ENCODE measurements around the gene POLR3G.

Gene POLR3G

GRCh38 chr5:90558344-90559192 lies 83.9 kb downstream of the POLR3G start, which contains the start of gene ADGRV1 (continued):
- TF ChIP-seq ZNF645 (tag by site-specific recombination; IDR thresholded peaks at IDR 0.05) (no peak), ZNF624 (tag by site-specific recombination; IDR thresholded peaks at IDR 0.05) (no peak), TSHZ1 (tag by site-specific recombination; IDR thresholded peaks at IDR 0.05; ENCODE audit: borderline replicate concordance) (no peak), ZNF362 (tag by site-specific recombination; IDR thresholded peaks at IDR 0.05) (no peak), YY1 (tag by site-specific recombination; IDR thresholded peaks at IDR 0.05) (peak; percentile 36), ZBTB11 (tag by site-specific recombination; conservative IDR thresholded peaks at IDR 0.05; ENCODE audit: low read depth) (peak; percentile 55; the same call in 1 of the 2 replicates), ZNF792 (tag by site-specific recombination; IDR thresholded peaks at IDR 0.05) (no peak), PRDM4 (tag by site-specific recombination; IDR thresholded peaks at IDR 0.05) (peak; percentile 30; the same call in 1 of the 2 replicates), ZFP69B (tag by site-specific recombination; IDR thresholded peaks at IDR 0.05) (peak; percentile 80), ZNF664 (tag by site-specific recombination; IDR thresholded peaks at IDR 0.05) (no peak), ZNF26 (tag by site-specific recombination; IDR thresholded peaks at IDR 0.05) (no peak), WT1 (tag by site-specific recombination; IDR thresholded peaks at IDR 0.05) (peak; percentile 96), ZNF324 (tag by site-specific recombination; IDR thresholded peaks at IDR 0.05) (peak; percentile 97; the same call in 1 of the 2 replicates), ZNF274 (IDR thresholded peaks at IDR 0.05; ENCODE audit: low read length) (no peak), ZNF274 (tag by site-specific recombination; IDR thresholded peaks at IDR 0.05; ENCODE audit: borderline replicate concordance) (no peak), ZNF585B (tag by site-specific recombination; IDR thresholded peaks at IDR 0.05) (no peak), ZNF701 (tag by site-specific recombination; IDR thresholded peaks at IDR 0.05) (no peak), ZNF280D (tag by site-specific recombination; IDR thresholded peaks at IDR 0.05) (no peak), ZBTB44 (tag by site-specific recombination; IDR thresholded peaks at IDR 0.05) (no peak; the same call in none of the 2 replicates)
